Gastroesophageal sphincter (tissue), 4 donors: ENCODE measurements around the gene TTLL4. TPM values are rescaled to one million over a fixed set of nuclear protein-coding genes. Genes with fewer than 3 reads are reported as not detected.
A peak's percentile ranks its signal among the peaks of the same experiment; 100 is the strongest.

Experiments used
- ATAC-seq: fragments of 150-250 bp; one replicate; pipeline ENCODE4 v1.9.1; 2016; ENCODE audit warnings: mild to moderate bottlenecking, moderate library complexity
- H3K27ac ChIP-seq, 4 donors: fragments of 200-600 bp; sonication (generic) in 3 of 4; 1 replicate in 3 of 4; 2 replicates in 1 of 4; pipeline ENCODE4 v1.5.1; 2016 to 2019
- H3K27me3 ChIP-seq: fragments of 200-600 bp; sonication (generic); one replicate; pipeline ENCODE4 v1.5.1; 2019
- H3K36me3 ChIP-seq, 2 donors: fragments of 200-600 bp; sonication (generic); one replicate each; pipeline ENCODE4 v1.5.1; 2019; ENCODE audit warnings: control low read depth in 1 of 2
- H3K4me1 ChIP-seq, 3 donors: fragments of 200-600 bp; sonication (generic); 1 replicate in 2 of 3; 2 replicates in 1 of 3; pipeline ENCODE4 v1.5.1; 2016 to 2019; ENCODE audit warnings: control low read depth in 2 of 3
- H3K4me3 ChIP-seq, 2 donors: fragments of 200-600 bp; sonication (generic); one replicate each; pipeline ENCODE4 v1.5.1; 2019; ENCODE audit warnings: mild to moderate bottlenecking in 1 of 2, moderate library complexity in 1 of 2
- H3K9me3 ChIP-seq, 3 donors: fragments of 200-600 bp; sonication (generic); one replicate each; pipeline ENCODE4 v1.5.1; 2017 to 2019; ENCODE audit warnings: control low read depth in 2 of 3
- EP300 ChIP-seq: sonication (generic); formaldehyde crosslinking; IDR thresholded peaks from one replicate; pipeline ENCODE4 v1.6.1; 2017; ENCODE audit warnings: antibody characterized with exemption, mild to moderate bottlenecking
- POLR2A ChIP-seq, 2 donors: fragments of 450-650 bp; IDR thresholded peaks; one replicate each; pipeline ENCODE4 v1.6.1; 2017; ENCODE audit warnings: antibody characterized with exemption in 2 of 2, mild to moderate bottlenecking in 2 of 2, moderate library complexity in 1 of 2
- POLR2AphosphoS5 ChIP-seq: sonication (generic); formaldehyde crosslinking; IDR thresholded peaks from one replicate; pipeline ENCODE4 v1.6.1; 2017; ENCODE audit warnings: antibody characterized with exemption
- WGBS, 2 donors: methylation state at CpG; one replicate each; pipeline ENCODE4 v1.1.5; 2018; ENCODE audit warnings: low coverage in 1 of 2; 5-methylcytosine and 5-hydroxymethylcytosine counted together
- total RNA-seq, 4 donors: library from RNA; depleted of rRNA; stranded (reverse); fragments of >200 nt; gene quantifications; one replicate each; pipeline ENCODE4 v1.1.0, GENCODE V29; 2016
- TF ChIP-seq, protein P1 (sequence below), 4 experiments: fragments of 200-600 bp in 2 of 4; fragments of 450-650 bp in 2 of 4; sonication (generic) in 1 of 4; IDR thresholded peaks; one replicate each; pipeline ENCODE4 v1.5.1; 2017 to 2019; ENCODE audit warnings: antibody characterized with exemption in 4 of 4, mild to moderate bottlenecking in 2 of 4, moderate library complexity in 2 of 4

The TTLL4 gene
- total RNA-seq, 4 donors from 2014 or later: 6.5 to 12.1 (median 8.7) TPM

DNA sequence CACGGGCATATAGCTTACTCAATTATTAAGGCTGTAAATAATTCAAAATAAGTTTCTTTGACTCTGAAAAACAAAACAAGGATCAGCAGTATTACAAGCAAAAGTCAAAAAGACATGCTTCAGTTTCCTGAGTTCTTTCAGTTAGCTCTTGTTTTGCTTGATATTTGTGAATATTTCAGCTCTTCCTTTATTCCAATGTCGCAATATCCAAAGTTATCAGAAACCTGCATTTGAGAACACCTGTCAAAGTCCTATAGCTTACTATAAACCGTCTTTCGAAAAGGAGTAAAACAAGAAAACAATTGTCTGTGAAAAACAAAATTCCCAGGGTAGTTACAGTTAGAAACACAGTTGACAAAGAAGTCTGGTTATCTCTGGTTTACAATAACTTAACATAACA is 86.1 kb downstream of the TTLL4 start:
- H3K4me1 ChIP-seq: peaks cover 0 to 11% (median 0%) of the 10 kb centered on the region in 3 donors
- no peak overlapping the region for H3K4me3 ChIP-seq
- no peak overlapping the region for H3K27ac ChIP-seq
- no peak for ATAC-seq
- WGBS, 2 donors: 86 to 87% methylated on average over 4 of the region's 4 CpGs
- no peaks in the 10 kb centered on the region for H3K36me3 ChIP-seq
- no peaks in the 10 kb centered on the region for H3K9me3 ChIP-seq
- H3K27me3 ChIP-seq: no peaks in the 10 kb centered on the region
- TF ChIP-seq POLR2A (IDR thresholded peaks at IDR 0.05) (no peak), POLR2AphosphoS5 (no peak), EP300 (no peak)
- TF ChIP-seq, protein P1, sequence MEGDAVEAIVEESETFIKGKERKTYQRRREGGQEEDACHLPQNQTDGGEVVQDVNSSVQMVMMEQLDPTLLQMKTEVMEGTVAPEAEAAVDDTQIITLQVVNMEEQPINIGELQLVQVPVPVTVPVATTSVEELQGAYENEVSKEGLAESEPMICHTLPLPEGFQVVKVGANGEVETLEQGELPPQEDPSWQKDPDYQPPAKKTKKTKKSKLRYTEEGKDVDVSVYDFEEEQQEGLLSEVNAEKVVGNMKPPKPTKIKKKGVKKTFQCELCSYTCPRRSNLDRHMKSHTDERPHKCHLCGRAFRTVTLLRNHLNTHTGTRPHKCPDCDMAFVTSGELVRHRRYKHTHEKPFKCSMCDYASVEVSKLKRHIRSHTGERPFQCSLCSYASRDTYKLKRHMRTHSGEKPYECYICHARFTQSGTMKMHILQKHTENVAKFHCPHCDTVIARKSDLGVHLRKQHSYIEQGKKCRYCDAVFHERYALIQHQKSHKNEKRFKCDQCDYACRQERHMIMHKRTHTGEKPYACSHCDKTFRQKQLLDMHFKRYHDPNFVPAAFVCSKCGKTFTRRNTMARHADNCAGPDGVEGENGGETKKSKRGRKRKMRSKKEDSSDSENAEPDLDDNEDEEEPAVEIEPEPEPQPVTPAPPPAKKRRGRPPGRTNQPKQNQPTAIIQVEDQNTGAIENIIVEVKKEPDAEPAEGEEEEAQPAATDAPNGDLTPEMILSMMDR (IDR thresholded peaks at IDR 0.05): no peak

DNA sequence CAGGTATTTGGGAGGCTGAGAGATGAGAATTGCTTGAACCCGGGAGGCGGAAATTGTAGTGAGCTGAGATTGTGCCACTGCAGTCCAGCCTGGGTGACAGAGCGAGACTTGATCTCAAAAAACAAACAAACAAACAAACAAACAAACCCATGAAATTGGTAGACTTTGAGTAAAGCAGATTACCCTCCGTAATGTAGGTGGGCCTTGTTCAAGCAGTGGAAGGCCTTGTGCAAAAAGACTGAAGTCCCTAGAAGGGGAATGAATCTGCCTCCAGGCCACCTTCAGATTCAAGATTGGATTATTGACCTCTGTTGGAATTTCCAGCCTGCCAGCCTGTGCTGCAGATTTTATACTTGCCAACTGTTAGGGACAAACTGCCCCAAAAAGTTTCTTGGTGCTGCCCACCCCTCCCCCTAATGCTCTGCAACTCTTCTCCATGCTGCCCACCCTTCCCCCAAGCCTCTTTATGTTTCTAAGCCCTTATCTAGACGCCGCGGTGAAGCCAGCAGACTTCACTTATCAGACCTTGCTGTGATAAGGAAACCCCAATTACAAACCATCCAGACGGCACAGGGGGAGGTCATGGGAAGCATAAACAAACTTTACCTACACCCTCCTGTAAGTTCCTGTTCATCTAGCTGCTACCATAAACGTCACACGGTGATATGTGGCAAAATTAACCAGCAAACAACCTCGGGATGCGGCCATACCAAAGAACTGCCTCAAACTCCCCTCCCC is 88.3 kb downstream of the TTLL4 start:
- H3K27ac ChIP-seq: no peak overlapping the region
- peaks cover 0 to under 1% (median 0%) of the 10 kb centered on the region in 3 donors for H3K9me3 ChIP-seq
- H3K27me3 ChIP-seq: no peaks in the 10 kb centered on the region
- 60 to 70% methylated on average over 4 to 12 of the region's 12 CpGs for WGBS, 2 donors
- peaks cover 0 to 11% (median 0%) of the 10 kb centered on the region in 3 donors for H3K4me1 ChIP-seq
- no peaks in the 10 kb centered on the region for H3K36me3 ChIP-seq
- ATAC-seq: no peak
- no peak overlapping the region for H3K4me3 ChIP-seq
- TF ChIP-seq POLR2A (IDR thresholded peaks at IDR 0.05) (no peak), EP300 (no peak), POLR2AphosphoS5 (no peak)
- TF ChIP-seq, protein P1 (IDR thresholded peaks at IDR 0.05): no peak

DNA sequence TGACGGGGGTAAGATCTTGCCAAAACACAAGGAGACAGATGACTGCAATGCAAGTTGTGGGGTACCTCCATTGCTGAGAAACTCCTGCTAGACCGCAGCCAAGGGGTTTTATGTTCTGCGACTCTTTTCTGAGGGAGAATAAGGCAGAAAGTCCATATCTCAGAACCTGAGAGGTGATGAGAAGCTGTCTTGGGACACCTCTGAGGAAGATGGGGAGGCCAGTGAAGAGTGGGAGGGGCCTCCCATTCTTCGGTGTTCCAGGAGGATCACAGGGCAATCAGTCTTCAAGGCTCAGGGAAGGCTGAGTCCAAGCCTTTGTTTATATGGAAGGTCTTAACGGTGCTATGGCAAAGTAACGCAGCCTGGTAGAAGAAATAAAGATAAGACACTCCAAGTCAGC is 89.4 kb downstream of the TTLL4 start:
- no peak for ATAC-seq
- no peak overlapping the region for H3K27ac ChIP-seq
- no peaks in the 10 kb centered on the region for H3K36me3 ChIP-seq
- no peak overlapping the region for H3K4me3 ChIP-seq
- peaks cover 0 to 11% (median 0%) of the 10 kb centered on the region in 3 donors for H3K9me3 ChIP-seq
- TF ChIP-seq POLR2AphosphoS5: no peak
- H3K27me3 ChIP-seq: no peaks in the 10 kb centered on the region
- H3K4me1 ChIP-seq: peaks cover 0 to 12% (median 0%) of the 10 kb centered on the region in 3 donors
- WGBS, 2 donors: 34 to 36% methylated on average over 3 of the region's 6 CpGs

DNA sequence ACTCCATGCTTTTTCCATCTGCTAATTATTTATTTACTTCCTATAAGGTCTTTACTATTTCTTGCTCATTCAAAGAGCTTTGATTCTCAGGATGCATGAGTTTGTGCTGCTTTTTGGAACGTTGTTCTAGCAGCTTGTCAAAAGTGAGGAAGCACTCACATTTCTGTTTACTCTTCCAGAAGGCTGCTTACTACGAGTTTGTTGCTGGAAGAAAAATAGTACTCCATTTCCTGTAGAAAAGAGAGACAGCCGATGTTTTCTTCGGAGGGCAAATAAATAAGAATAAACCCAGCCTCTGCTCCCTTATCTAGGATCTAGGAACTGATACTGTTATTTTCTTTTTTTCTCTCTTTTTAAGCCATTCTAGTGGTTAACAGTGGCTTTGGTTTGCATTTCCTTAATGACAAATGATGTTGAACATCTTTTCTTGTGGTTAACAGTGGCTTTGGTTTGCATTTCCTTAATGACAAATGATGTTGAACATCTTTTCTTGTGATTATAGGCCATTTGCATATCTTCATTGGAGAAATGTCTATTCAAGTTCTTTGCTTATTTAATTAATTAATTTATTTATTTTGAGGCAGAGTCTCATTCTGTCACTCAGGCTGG is 91.9 kb downstream of the TTLL4 start:
- Histone ChIP-seq H3K9me3 (peaks cover 0 to 13% (median 0%) of the 10 kb centered on the region in 3 donors), H3K4me1 (peaks cover 0 to 36% (median 0%) of the 10 kb centered on the region in 3 donors), H3K27ac (peak overlapping the region in 1 of 4 donors; percentile 46), H3K4me3 (no peak overlapping the region), H3K27me3 (no peaks in the 10 kb centered on the region), H3K36me3 (no peaks in the 10 kb centered on the region)
- ATAC-seq: no peak
- WGBS, 2 donors: 27 to 31% methylated on average over 4 of the region's 4 CpGs
- TF ChIP-seq POLR2A (IDR thresholded peaks at IDR 0.05) (no peak), POLR2AphosphoS5 (no peak), EP300 (no peak)
- TF ChIP-seq, protein P1 (IDR thresholded peaks at IDR 0.05): no peak

DNA sequence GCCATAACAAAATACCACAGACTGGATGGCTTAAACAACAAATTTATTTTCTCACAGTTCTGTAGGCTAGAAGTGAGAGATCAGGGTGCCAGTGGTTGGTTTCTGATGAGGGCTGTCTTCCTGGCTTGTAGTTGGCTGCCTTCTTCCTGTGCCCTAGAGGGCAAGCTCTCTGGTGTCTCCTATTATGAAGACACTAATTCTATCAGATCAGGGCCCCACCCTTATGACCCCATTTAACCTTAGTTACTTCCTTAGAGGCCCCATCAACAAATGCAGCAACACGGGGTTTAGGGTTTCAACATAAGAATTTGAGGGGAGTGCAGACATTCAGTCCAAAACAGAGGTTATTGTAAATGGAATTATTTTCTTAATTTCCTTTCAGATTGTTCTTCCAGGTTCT is 94.2 kb downstream of the TTLL4 start:
- TF ChIP-seq, protein P1 (IDR thresholded peaks at IDR 0.05): no peak
- no peak for TF ChIP-seq POLR2AphosphoS5
- TF ChIP-seq EP300: no peak
- no peak for TF ChIP-seq POLR2A (IDR thresholded peaks at IDR 0.05)
- H3K4me1 ChIP-seq: peaks cover 0 to 35% (median 0%) of the 10 kb centered on the region in 3 donors
- H3K27ac ChIP-seq: peak overlapping the region in 1 of 4 donors; percentile 76
- H3K36me3 ChIP-seq: no peaks in the 10 kb centered on the region
- 83 to 86% methylated on average over 1 of the region's 1 CpG for WGBS, 2 donors
- H3K27me3 ChIP-seq: no peaks in the 10 kb centered on the region
- H3K9me3 ChIP-seq: peaks cover 0 to 13% (median 0%) of the 10 kb centered on the region in 3 donors
- no peak for ATAC-seq
- no peak overlapping the region for H3K4me3 ChIP-seq

Other genes starting within 250 kb of the TTLL4 start
- 10 to 100 TPM in 1 of 4 donors, 1 to 10 TPM in 3; 8.3 to 17.4 (median 9.0) TPM for gene USP37, start 142.5 kb upstream of the TTLL4 start, total RNA-seq
- gene CNOT9, start 142.0 kb upstream of the TTLL4 start, total RNA-seq: 10 to 100 TPM; 27.5 to 35.3 (median 32.3) TPM
- gene PLCD4, start 102.9 kb upstream of the TTLL4 start, total RNA-seq: 10 to 100 TPM in 2 of 4 donors, 1 to 10 TPM in 2; 1.6 to 18.8 (median 9.3) TPM
- gene ZNF142, start 51.2 kb upstream of the TTLL4 start, total RNA-seq: 10 to 100 TPM; 10.8 to 33.3 (median 24.6) TPM
- gene BCS1L, start 51.2 kb upstream of the TTLL4 start, total RNA-seq: 10 to 100 TPM; 24.3 to 37.4 (median 29.9) TPM
- 10 to 100 TPM; 16.3 to 24.6 (median 17.7) TPM for gene RNF25, start 38.8 kb upstream of the TTLL4 start, total RNA-seq
- 10 to 100 TPM; 16.7 to 36.6 (median 22.2) TPM for gene STK36, start 38.7 kb upstream of the TTLL4 start, total RNA-seq
- gene CYP27A1, start 71.3 kb downstream of the TTLL4 start, total RNA-seq: 10 to 100 TPM; 20.9 to 29.0 (median 23.5) TPM
- not detected for gene PRKAG3, start 121.0 kb downstream of the TTLL4 start, total RNA-seq
- gene WNT6, start 149.0 kb downstream of the TTLL4 start, total RNA-seq: 1 to 10 TPM; 1.3 to 4.2 (median 4.0) TPM
- not detected for gene WNT10A, start 170.0 kb downstream of the TTLL4 start, total RNA-seq
- gene CDK5R2, start 248.8 kb downstream of the TTLL4 start, total RNA-seq: under 1 TPM in 2 of 4 donors, not detected in 2; 0.27 to 0.35 TPM